A673 (cell line): ENCODE measurements around the gene DEDD. TPM values are rescaled to one million over a fixed set of nuclear protein-coding genes. Genes with fewer than 3 reads are reported as not detected.

Experiments used
- BruUV-seq: library from RNA; stranded (reverse); fragments of 400-500 nt; replicated peaks from 2 replicates; lab custom pipeline; 2021; lab: Mats Ljungman, UMichigan
- CTCF ChIA-PET: fragments of 300-600 bp; sonication (Branson Sonifier 250); formaldehyde crosslinking; loops from one replicate; lab custom pipeline; 2022; ENCODE audit warnings: antibody characterized with exemption; lab: Charles Lee
- POLR2A ChIA-PET: fragments of 300-600 bp; sonication (Branson Sonifier 250); formaldehyde crosslinking; loops from one replicate; lab custom pipeline; 2022; ENCODE audit warnings: antibody characterized with exemption; ENCODE audit not compliant: low non-redundant PET; lab: Charles Lee
- DNase-seq: peaks from one replicate; pipeline ENCODE4 v3.0.0-alpha.2; 2015; ENCODE audit warnings: low spot score
- H3K27ac ChIP-seq: fragments of 200-600 bp; sonication (generic); 2 replicates; pipeline ENCODE4 v1.5.1; 2016; ENCODE audit warnings: mixed run types, low read depth, mild to moderate bottlenecking, mixed read lengths, antibody characterized with exemption, low read length; ENCODE audit not compliant: poor library complexity, severe bottlenecking
- H3K27me3 ChIP-seq: fragments of 200-600 bp; sonication (generic); replicated peaks from 2 replicates; pipeline ENCODE4 v1.6.1; 2017; ENCODE audit warnings: mixed run types, low read depth, mild to moderate bottlenecking, mixed read lengths, antibody characterized with exemption, low read length; ENCODE audit not compliant: insufficient read depth, poor library complexity
- H3K36me3 ChIP-seq: fragments of 200-600 bp; sonication (generic); 2 replicates; pipeline ENCODE4 v1.6.1; 2016; ENCODE audit warnings: mixed run types, mild to moderate bottlenecking, mixed read lengths, antibody characterized with exemption, low read length; ENCODE audit not compliant: insufficient read depth, poor library complexity, severe bottlenecking
- H3K4me1 ChIP-seq: fragments of 200-600 bp; sonication (generic); 2 replicates; pipeline ENCODE4 v1.6.1; 2017; ENCODE audit warnings: mixed run types, mild to moderate bottlenecking, mixed read lengths, antibody characterized with exemption, low read length; ENCODE audit not compliant: insufficient read depth, poor library complexity, severe bottlenecking
- H3K4me3 ChIP-seq: fragments of 200-600 bp; sonication (generic); 2 replicates; pipeline ENCODE4 v1.5.1; 2016; ENCODE audit warnings: low read depth, mixed run types, mild to moderate bottlenecking, mixed read lengths, low read length; ENCODE audit not compliant: poor library complexity, severe bottlenecking
- H3K9me3 ChIP-seq: fragments of 200-600 bp; sonication (generic); 2 replicates; pipeline ENCODE4 v1.6.1; 2016; ENCODE audit warnings: mixed run types, low read depth, mild to moderate bottlenecking, mixed read lengths, antibody characterized with exemption, low read length; ENCODE audit not compliant: poor library complexity, severe bottlenecking
- EZH2 ChIP-seq: fragments of 200-600 bp; sonication (generic); IDR thresholded peaks from 2 replicates; pipeline ENCODE4 v1.6.1; 2017; ENCODE audit warnings: borderline replicate concordance, low read depth, mild to moderate bottlenecking, mixed read lengths, antibody characterized with exemption, low read length; ENCODE audit not compliant: poor library complexity, severe bottlenecking
- intact Hi-C: fragments of 100-400 bp; cut with micrococcal nuclease; formaldehyde crosslinking; loops from one replicate; pipeline ENCODE4 v1.10.0; 2022; ENCODE audit not compliant: unreplicated experiment
- total RNA-seq: library from RNA; stranded (reverse); gene quantifications from 2 replicates; pipeline ENCODE4 v1.2.3, GENCODE V29; 2021
- TF ChIP-seq, protein P1 (sequence below): fragments of 300-800, 200-600 bp; sonication (generic); conservative IDR thresholded peaks from 2 replicates; pipeline ENCODE4 v1.5.1; 2017; ENCODE audit warnings: low read depth, mild to moderate bottlenecking, antibody characterized with exemption, low read length, moderate library complexity, mixed read lengths

DEDD gene
- total RNA-seq, 1 experiment from 2014 or later = 54.6 TPM

GRCh38 chr1:161072751-161073449, 59.6 kb downstream of the DEDD start:
- Histone ChIP-seq H3K4me3 (no peak overlapping the region), H3K36me3 (no peaks in the 10 kb centered on the region), H3K9me3 (no peaks in the 10 kb centered on the region), H3K4me1 (no peaks in the 10 kb centered on the region), H3K27me3 (no peaks in the 10 kb centered on the region), H3K27ac (no peak overlapping the region)
- CTCF ChIA-PET = no interaction called here
- POLR2A ChIA-PET = no interaction called here
- no TSS peak for BruUV-seq
- intact Hi-C loops = no loop called here
- no peak for DNase-seq
- TF ChIP-seq, protein P1, sequence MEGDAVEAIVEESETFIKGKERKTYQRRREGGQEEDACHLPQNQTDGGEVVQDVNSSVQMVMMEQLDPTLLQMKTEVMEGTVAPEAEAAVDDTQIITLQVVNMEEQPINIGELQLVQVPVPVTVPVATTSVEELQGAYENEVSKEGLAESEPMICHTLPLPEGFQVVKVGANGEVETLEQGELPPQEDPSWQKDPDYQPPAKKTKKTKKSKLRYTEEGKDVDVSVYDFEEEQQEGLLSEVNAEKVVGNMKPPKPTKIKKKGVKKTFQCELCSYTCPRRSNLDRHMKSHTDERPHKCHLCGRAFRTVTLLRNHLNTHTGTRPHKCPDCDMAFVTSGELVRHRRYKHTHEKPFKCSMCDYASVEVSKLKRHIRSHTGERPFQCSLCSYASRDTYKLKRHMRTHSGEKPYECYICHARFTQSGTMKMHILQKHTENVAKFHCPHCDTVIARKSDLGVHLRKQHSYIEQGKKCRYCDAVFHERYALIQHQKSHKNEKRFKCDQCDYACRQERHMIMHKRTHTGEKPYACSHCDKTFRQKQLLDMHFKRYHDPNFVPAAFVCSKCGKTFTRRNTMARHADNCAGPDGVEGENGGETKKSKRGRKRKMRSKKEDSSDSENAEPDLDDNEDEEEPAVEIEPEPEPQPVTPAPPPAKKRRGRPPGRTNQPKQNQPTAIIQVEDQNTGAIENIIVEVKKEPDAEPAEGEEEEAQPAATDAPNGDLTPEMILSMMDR = no peak
- no peak for TF ChIP-seq EZH2

- ChIA-PET POLR2A (no interaction called here), CTCF (interaction anchor here (0.6 kb wide), 1 partner anchor 230 kb away, joined by 3 read pairs; no protein-coding TSS in a partner anchor)
- Histone ChIP-seq H3K36me3 (no peaks in the 10 kb centered on the region), H3K27me3 (no peaks in the 10 kb centered on the region), H3K27ac (no peak overlapping the region), H3K4me1 (no peaks in the 10 kb centered on the region), H3K9me3 (no peaks in the 10 kb centered on the region), H3K4me3 (no peak overlapping the region)
- BruUV-seq = no TSS peak
- intact Hi-C loops = no loop called here
- no peak for DNase-seq
- TF ChIP-seq, protein P1 = peak; percentile 33; the same call in 1 of the 2 replicates
- no peak for TF ChIP-seq EZH2
Observed at GRCh38 chr1:161071886-161072371, 60.5 kb downstream of the DEDD start.

Other genes with a start within 250 kb of the DEDD start
- gene ITLN1, start 247.5 kb downstream of the DEDD start, total RNA-seq = not detected in 2 replicates
- not detected in 2 replicates for gene ITLN2, start 177.9 kb downstream of the DEDD start, total RNA-seq
- 2.3 and 4.1 TPM in 2 replicates for gene F11R, start 111.5 kb downstream of the DEDD start, total RNA-seq
- gene TSTD1, start 93.7 kb downstream of the DEDD start, total RNA-seq = 1.2 and 1.3 TPM in 2 replicates
- gene USF1, start 86.7 kb downstream of the DEDD start, total RNA-seq = 54.5 and 57.9 TPM in 2 replicates
- not detected in 2 replicates for gene ARHGAP30, start 62.8 kb downstream of the DEDD start, total RNA-seq
- gene NECTIN4, start 43.1 kb downstream of the DEDD start, total RNA-seq = not detected in 2 replicates
- gene KLHDC9, start 34.3 kb downstream of the DEDD start, total RNA-seq = 1.7 and 4.8 TPM in 2 replicates
- gene PFDN2, start 14.6 kb downstream of the DEDD start, total RNA-seq = 131 and 133 TPM in 2 replicates
- 29.3 and 40.3 TPM in 2 replicates for gene NIT1, start 14.6 kb downstream of the DEDD start, total RNA-seq
- gene UFC1, start 21.3 kb upstream of the DEDD start, total RNA-seq = 73.6 and 82.7 TPM in 2 replicates
- 46.2 and 51.8 TPM in 2 replicates for gene USP21, start 26.8 kb upstream of the DEDD start, total RNA-seq
- 24.3 and 25.2 TPM in 2 replicates for gene PPOX, start 33.8 kb upstream of the DEDD start, total RNA-seq
- 47.9 and 55.1 TPM in 2 replicates for gene B4GALT3, start 44.8 kb upstream of the DEDD start, total RNA-seq
- gene ADAMTS4, start 66.4 kb upstream of the DEDD start, total RNA-seq = 28.6 and 31.6 TPM in 2 replicates
- 123 and 133 TPM in 2 replicates for gene NDUFS2, start 69.7 kb upstream of the DEDD start, total RNA-seq
- gene FCER1G, start 82.6 kb upstream of the DEDD start, total RNA-seq = 1.2 and 1.5 TPM in 2 replicates
- not detected in 2 replicates for gene APOA2, start 91.0 kb upstream of the DEDD start, total RNA-seq
- gene TOMM40L, start 93.4 kb upstream of the DEDD start, total RNA-seq = 14.0 TPM in 2 replicates
- not detected in 2 replicates for gene NR1I3, start 105.5 kb upstream of the DEDD start, total RNA-seq
- not detected in 2 replicates for gene PCP4L1, start 126.1 kb upstream of the DEDD start, total RNA-seq
- gene MPZ, start 177.3 kb upstream of the DEDD start, total RNA-seq = 2.6 and 2.8 TPM in 2 replicates
- gene SDHC, start 181.7 kb upstream of the DEDD start, total RNA-seq = 228 and 249 TPM in 2 replicates
- gene CFAP126, start 235.2 kb upstream of the DEDD start, total RNA-seq = not detected in 2 replicates